Measurements from ENCODE around the gene TRANK1. TPM values are rescaled to one million over a fixed set of nuclear protein-coding genes. Genes with fewer than 3 reads are reported as not detected.

Gene TRANK1
- total and polyA plus RNA-seq, 2 of the 8 experiments (the other 6 are each of a cell fraction or from before 2014, with no cell fraction given) = 2.9 to 8.8 TPM

DNA sequence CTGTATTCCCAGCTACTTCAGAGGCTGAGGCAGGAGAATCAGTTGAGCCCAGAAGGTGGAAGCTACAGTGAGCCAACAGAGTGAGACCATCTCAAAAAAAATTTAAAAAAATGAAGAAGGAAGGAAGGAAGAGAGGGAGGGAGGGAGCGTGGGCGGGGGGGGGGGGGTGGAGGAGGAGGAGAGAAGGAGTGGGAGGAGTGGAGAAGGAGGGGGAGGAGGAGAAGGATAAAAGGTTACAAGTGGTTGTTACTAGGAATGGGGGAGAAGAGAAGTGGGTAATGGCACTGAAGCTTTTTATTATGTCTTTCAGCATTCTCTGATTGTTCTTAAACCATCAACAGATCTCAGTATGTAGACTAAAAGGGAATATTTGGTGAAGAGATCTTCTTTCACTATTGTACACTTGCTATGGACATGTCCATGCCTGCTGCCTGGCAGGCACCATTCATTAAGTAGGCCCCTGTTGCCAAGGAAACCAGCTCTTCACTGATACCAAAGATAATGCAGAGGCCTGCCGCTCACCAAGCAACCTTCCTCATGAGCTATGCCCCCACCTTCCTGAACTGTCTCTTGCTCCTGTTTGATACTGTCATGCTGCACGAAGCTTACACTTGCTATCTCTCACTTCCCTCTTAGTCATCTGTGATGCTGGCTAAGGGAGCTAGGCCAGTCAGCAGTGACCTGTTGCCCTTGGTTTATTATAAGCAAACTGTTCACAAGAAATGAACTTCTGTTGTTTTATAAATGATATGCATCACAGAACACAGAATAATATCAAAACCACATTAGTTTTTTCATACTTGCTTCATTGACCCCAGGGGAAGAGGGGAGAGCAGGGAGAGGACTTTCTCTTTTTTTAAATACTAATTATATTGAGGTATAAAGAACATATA, 24.9 kb upstream of the TRANK1 start (continued):
- TF ChIP-seq TEAD4 (IDR thresholded peaks at IDR 0.05; ENCODE audit: low read depth, low read length) (no peak), RBBP5 (IDR thresholded peaks at IDR 0.05; ENCODE audit: borderline replicate concordance, low read depth, low read length) (no peak)

All from H1 (cell line).